Stimulated activated CD4-positive, alpha-beta T cell treated with anti-CD3 and anti-CD28 coated beads, Interleukin-12 subunit alpha, Interleukin-12 subunit beta, amount 100 ng/mL, for 48 hours (primary cell): ENCODE results near the gene FAM149A.

ENCODE experiments used
- DNase-seq, 3 donors: peaks; one replicate each; pipeline ENCODE4 v3.0.0-alpha.2; 2020; ENCODE audit warnings: low read depth in 2 of 3, low spot score in 1 of 3

The FAM149A gene

DNA sequence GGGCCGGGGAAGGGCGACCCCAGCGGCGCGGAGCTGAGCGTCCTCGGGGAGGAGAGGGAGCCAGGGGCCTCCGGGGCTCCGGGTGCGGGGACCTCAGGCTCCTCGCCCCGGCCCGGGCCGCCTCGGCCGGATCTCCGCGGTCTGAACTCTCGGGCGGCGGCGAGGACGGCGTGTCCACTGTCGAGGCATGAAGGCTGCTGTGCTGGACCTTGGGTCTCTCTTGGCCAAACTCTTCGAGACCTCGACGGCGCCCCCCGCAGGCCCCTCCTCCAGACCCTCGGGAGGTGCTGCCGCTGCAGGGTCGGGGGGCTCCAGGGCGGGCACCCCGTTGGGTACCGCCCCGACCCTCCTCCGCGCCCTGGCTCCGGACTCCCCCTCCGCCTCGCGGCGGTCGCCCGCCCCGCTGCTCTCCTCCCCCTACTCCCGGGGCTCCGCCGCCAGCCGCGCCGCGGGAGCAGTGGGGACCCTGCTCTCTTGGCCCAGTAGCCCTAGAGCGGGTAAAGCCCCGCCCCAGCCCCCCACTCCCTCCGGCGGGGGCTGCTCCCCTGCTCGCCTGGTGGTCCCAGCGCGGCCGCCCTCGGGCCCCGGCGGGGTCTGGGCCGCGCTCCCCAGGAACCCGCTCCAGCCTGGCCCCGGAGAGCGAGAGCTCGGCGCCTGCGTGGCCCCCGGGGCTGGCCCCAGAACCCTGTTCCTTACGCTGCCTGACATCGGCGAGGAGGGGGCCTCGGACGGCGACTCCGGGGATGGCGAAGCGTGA is 564 bp downstream of the FAM149A start:
- no peak for DNase-seq

GRCh38 chr4:186105647-186106321 is 1.3 kb downstream of the FAM149A start:
- DNase-seq = no peak

DNA sequence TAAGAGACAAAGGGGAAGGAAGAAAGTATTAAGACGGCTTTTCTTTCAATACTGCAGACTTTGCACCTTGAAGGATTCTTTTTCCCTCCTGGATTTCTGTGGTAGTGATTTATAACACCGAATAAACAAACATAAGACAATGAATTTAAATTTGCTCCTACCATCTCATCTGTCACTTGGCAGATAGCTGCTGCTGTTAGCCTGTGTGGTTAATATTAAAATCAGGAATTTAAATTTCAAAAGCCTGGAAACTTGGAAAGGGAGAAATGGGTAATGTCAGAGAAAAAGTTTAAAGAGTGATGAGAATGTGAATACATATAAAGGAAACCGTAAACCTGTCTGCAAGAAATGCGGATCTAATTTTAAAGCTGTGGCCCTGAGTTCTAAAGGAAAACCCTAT is 3.4 kb downstream of the FAM149A start:
- DNase-seq = no peak

DNA sequence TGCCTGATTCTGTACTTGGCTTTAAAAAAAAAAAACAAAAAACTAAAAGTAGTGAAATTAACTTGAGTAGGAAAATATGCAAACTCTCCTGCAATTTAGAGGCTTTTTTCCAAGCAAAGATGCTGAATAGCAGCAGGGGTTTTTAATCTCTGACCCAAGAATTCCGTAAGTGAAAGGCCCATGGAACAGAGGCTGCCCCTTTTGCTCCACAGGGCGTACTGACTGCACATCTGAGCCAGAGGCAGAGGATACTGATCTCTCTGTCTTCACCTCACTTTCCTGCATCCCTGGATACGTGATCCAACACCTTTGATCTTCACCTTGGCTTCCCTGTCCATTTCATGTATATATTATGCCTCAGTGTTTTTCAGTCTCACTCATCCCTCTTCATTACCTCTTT is 3.9 kb downstream of the FAM149A start:
- no peak for DNase-seq

GRCh38 chr4:186109245-186109644 is 4.7 kb downstream of the FAM149A start:
- DNase-seq = no peak

- DNase-seq = no peak
Measured at GRCh38 chr4:186116697-186117096, 12.2 kb downstream of the FAM149A start.

DNA sequence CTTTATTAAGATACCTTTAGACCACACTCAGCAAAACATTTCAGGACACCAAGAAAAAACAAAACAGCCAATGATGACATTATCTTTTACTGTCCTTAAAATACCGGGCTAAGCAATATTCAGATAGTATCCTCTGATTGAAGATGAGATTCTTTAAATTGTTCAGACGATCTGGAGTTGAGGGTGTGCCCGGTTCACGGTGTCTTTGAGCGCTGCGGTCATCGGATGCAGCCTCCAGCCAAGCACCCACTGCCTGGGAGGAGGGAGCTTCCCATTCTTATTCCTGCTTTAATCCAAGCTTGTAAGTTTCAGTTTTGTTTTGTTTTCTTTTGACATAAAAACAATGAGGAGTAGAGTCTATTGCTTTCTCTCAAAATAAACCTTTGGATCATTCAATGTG is 14.1 kb downstream of the FAM149A start:
- DNase-seq = no peak

- no peak for DNase-seq
Measured at GRCh38 chr4:186121057-186121456, 16.6 kb downstream of the FAM149A start.

DNA sequence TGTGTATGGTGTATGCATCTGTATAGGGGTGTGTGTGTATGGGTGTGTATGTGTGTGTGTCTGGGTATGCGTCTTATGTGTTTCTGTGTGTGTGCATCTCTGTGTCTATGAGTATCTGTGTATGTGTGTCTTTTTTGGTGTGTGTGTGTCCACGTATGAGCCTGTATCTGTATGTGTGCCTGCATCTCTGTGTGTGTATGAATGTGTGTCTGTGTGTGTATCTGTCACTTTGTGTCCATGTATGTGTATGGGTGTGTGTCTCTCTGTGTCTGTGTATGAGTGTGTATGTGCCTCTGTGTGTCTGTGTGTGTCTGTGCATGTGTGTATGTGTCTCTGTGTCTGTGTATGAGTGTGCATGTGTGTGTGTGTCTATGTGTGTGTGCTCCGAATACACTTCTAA is 24.3 kb downstream of the FAM149A start:
- no peak for DNase-seq

DNA sequence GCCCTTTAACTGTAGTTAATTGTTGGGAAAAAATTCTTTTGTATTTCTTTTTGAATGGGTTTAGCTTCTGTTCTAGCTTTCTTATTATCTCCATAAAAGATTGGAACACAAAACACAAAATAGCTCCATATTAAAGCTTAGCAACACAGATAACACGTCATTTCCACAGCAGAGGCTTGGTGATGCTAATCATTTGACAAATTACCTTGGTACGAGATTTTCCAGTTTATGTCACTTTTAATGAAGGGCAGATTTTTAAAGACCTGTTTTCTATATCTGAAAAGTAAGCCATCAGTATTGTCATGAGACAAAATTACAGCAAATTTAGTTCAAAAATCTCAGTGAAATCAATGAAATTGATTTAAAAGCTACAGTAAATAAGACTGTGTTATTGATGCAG is 27.4 kb downstream of the FAM149A start:
- no peak for DNase-seq

GRCh38 chr4:186132577-186133242 is 28.2 kb downstream of the FAM149A start:
- no peak for DNase-seq

DNA sequence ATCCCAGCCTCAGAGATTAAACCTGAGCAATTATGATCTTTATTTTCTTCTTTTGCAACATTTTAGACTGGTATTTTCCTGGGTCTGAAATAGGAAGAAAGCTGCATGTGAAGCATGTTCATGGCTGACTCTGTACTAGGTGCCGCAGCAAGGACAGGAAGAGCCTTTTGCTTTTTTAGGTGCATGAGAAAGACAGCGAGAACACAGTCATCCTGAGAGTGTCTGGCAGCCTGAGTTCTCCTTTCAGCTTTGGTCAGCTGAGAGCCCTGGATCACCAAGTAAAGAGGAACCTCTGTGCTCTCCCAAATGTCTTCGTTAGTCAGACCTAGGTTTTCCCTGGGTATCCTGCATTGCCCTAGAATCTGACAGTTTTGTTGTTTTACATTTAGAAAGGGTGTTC is 29.8 kb downstream of the FAM149A start:
- no peak for DNase-seq

- DNase-seq = no peak
Measured at GRCh38 chr4:186134861-186135260, 30.4 kb downstream of the FAM149A start.

GRCh38 chr4:186137196-186137794 is 32.8 kb downstream of the FAM149A start:
- no peak for DNase-seq

DNA sequence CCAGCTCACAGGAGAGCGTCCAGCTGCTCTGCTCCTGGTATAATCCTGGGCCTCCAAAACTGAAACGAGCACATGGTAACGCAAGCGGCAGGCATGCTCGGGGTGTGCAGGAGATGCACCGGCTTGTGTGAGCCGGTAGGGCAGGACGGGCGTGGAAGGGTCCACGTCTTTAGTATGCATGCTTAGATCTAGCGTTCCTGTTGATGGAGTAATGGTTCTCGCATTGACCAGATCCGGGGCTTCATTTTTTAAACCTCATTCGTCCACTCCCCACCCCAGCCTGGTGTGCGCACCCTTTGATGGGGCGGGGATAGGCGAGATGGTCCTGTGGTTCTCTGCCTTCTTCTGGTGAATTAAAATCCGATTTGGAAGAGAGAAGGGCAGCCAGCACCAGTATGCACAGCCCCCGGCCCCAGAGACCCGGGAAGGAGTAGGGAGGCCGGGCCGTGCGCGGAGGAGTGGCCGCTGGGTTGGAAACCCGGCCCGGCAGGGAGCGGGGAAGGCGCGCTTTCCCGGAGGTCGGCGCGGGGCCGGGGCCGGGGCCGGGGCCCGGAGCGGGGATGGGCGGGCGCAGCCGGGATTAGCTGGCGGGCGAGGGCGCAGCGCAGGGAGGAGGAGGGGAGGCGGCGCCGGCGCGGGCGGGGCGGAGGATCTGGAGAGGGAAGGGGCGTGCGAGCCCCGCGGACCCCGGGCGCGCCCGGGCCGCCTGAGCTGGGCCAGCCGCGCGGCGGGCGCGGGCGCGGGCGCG is 39.9 kb downstream of the FAM149A start:
- DNase-seq = no peak

DNA sequence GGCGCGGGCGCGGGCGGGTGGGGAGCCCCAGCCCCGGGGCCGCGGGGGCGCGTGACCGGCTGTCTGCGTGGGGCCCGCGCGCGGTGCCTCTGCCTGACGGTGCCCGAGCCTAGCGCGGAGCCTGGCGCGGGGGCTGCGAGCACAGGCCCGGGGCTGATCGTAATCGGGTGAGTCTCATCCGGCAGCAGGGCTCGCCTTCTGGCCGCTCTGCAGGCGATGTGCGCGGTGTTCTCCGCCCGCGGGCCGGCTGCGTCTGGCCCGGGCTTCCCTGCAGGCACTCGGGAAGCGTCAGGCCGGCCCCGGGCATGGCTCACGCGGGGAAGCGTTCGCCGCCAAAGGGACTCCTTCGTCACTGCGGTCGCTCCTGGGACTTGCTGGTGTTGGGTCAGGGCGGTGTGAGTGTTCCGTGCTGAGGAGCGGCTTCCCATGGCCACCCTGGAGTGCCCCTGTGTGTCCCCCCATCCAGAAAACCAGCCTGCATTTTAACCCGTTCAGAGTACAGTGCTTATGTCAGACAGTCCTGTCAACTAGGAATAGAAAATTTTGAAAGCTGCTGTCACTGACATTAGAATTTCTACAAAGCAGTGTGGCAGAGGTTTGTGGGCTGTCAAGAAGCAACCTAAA is 40.6 kb downstream of the FAM149A start:
- DNase-seq = peak in 1 of 3 donors; percentile 12

- DNase-seq = no peak
Measured at GRCh38 chr4:186146458-186146857, 42.0 kb downstream of the FAM149A start.

- no peak for DNase-seq
Measured at GRCh38 chr4:186148336-186148975, 44.0 kb downstream of the FAM149A start.

DNA sequence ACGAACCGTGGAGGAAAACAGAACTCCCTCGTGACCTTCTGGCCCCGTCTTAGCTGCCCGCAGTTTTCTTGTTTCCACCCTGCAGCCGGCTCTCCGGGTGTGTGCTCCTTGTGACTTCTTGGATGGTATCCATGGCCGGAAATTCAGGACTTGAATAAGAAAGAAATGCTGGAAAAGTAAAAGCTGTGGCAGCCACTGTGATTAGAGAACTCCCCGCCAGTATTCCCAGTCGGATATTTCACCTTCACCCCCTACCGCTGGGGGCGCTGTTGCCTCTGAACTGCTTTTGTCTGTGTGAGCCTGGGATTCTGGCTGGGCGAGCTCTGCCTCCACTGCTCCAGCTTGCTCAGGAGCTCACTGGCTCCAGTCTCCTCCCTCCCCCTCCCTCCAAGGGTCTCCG is 45.4 kb downstream of the FAM149A start:
- peak in 1 of 3 donors; percentile 20 for DNase-seq

DNA sequence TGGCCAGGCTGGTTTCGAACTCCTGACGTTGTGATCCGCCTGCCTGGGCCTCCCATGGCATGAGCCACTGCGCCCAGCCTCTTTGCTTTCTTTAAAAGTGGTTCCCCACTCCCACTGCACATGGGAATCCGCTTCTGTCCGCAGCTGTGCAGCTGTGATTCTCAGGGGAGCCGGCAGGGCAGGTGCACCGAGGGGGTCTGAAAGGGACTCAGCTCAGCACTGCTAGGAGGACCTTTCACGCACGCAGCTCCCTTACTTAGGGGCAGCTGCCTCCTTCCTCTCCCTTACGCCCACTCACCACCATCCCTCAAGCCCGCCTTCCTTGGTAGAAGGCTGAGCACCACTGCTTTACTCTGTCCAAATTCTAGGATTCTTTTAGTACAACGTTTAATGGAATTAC is 46.4 kb downstream of the FAM149A start:
- DNase-seq = no peak
